GM12878 (cell line): ENCODE data around the gene PLB1. TPM values are rescaled to one million over a fixed set of nuclear protein-coding genes. Genes with fewer than 3 reads are reported as not detected.

Experiments used
- ATAC-seq: fragments of 200-7000 bp; cut with Tn5 transposase; 3 replicates; pipeline ENCODE4 v1.9.1; 2020; ENCODE audit warnings: mild to moderate bottlenecking, moderate library complexity
- BruUV-seq: library from RNA; stranded (reverse); fragments of 400-500 nt; replicated peaks from 2 replicates; lab custom pipeline; 2021; lab: Mats Ljungman, UMichigan
- CTCF ChIA-PET: fragments of 300-600 bp; sonication (Branson Sonifier 250); formaldehyde crosslinking; extraction: SDS; loops from one replicate; lab custom pipeline; 2021; ENCODE audit warnings: inconsistent platforms; lab: Yijun Ruan, JAX
- POLR2A ChIA-PET: fragments of 350-600 bp; formaldehyde crosslinking; extraction: SDS; loops from one replicate; lab custom pipeline; 2021; ENCODE audit warnings: inconsistent platforms; lab: Charles Lee
- RAD21 ChIA-PET: fragments of 300-600 bp; sonication (Branson Sonifier 250); formaldehyde crosslinking; loops from one replicate; lab custom pipeline; 2023; ENCODE audit warnings: antibody characterized with exemption; ENCODE audit not compliant: unreplicated experiment; lab: Charles Lee
- SMC1A ChIA-PET: fragments of 300-600 bp; sonication (Branson Sonifier 250); formaldehyde crosslinking; loops from one replicate; lab custom pipeline; 2023; ENCODE audit not compliant: unreplicated experiment, uncharacterized antibody; lab: Charles Lee
- DNase-seq: peaks from one replicate; pipeline ENCODE4 v3.0.0-alpha.2; 2011; ENCODE audit warnings: low read depth, low spot score
- FAIRE-seq: peaks from 3 replicates; lab custom pipeline; 2011; peaks lifted over from hg19 to GRCh38; lab: Jason Lieb, UNC
- H2AFZ ChIP-seq: 2 replicates; pipeline ENCODE4 v1.6.0; 2011; ENCODE audit warnings: low read depth, low read length, control low read depth; ENCODE audit not compliant: control insufficient read depth
- H3K27ac ChIP-seq: 2 replicates; pipeline ENCODE4 v1.5.1; 2011; ENCODE audit warnings: control low read depth; ENCODE audit not compliant: control insufficient read depth, insufficient read depth
- H3K27me3 ChIP-seq, 2 experiments: replicated peaks in 1 of 2; 2 replicates each; pipeline versions ENCODE4 v1.6.0 to v1.6.1; 2011; ENCODE audit warnings: low read length in 1 of 2; ENCODE audit not compliant: control insufficient read depth in 2 of 2, insufficient read depth in 2 of 2
- H3K36me3 ChIP-seq, 2 experiments: 2 replicates each; pipeline ENCODE4 v1.5.1; 2011; ENCODE audit warnings: low read length in 1 of 2; ENCODE audit not compliant: control insufficient read depth in 2 of 2, insufficient read depth in 2 of 2
- H3K4me1 ChIP-seq: 2 replicates; pipeline ENCODE4 v1.6.1; 2011; ENCODE audit warnings: mild to moderate bottlenecking, low read length, moderate library complexity, mixed read lengths; ENCODE audit not compliant: control insufficient read depth, insufficient read depth
- H3K4me2 ChIP-seq: 2 replicates; pipeline ENCODE4 v1.6.0; 2011; ENCODE audit warnings: control low read depth; ENCODE audit not compliant: control insufficient read depth, insufficient read depth
- H3K4me3 ChIP-seq: fragments of 200-600 bp; sonication (generic); 2 replicates; pipeline ENCODE4 v1.5.1; 2016
- H3K79me2 ChIP-seq: 2 replicates; pipeline ENCODE4 v1.6.0; 2011; ENCODE audit warnings: low read length; ENCODE audit not compliant: control insufficient read depth, insufficient read depth
- H3K9ac ChIP-seq: 2 replicates; pipeline ENCODE4 v1.8.0; 2011; ENCODE audit warnings: low read length, control low read depth, mixed read lengths; ENCODE audit not compliant: control insufficient read depth, insufficient read depth
- H3K9me3 ChIP-seq: replicated peaks from 3 replicates; pipeline ENCODE4 v1.5.1; 2011; ENCODE audit warnings: mild to moderate bottlenecking, low read length; ENCODE audit not compliant: control insufficient read depth, insufficient read depth
- H4K20me1 ChIP-seq: 2 replicates; pipeline ENCODE4 v1.6.0; 2011; ENCODE audit not compliant: control insufficient read depth, insufficient read depth
- CTCF ChIP-seq, 3 experiments: IDR thresholded peaks in 2 of 3; conservative IDR thresholded peaks in 1 of 3; 2 replicates each; pipeline ENCODE4 v1.5.1; 2011; ENCODE audit warnings: low read depth in 3 of 3, low read length in 3 of 3, mild to moderate bottlenecking in 3 of 3, control low read depth in 2 of 3, moderate library complexity in 2 of 3, inconsistent platforms in 1 of 3, mixed read lengths in 1 of 3; ENCODE audit not compliant: control insufficient read depth in 2 of 3, insufficient read depth in 1 of 3; ENCODE audit errors: extremely low read depth in 1 of 3
- DPF2 ChIP-seq: fragments of 450-650 bp; IDR thresholded peaks from 2 replicates; pipeline ENCODE4 v1.6.1; 2017; ENCODE audit warnings: mild to moderate bottlenecking
- ELK1 ChIP-seq: IDR thresholded peaks from 2 replicates; pipeline ENCODE4 v1.6.1; 2012; ENCODE audit warnings: low read depth, low read length, improper control_type of control experiment
- EZH2 ChIP-seq: IDR thresholded peaks from 2 replicates; pipeline ENCODE4 v1.6.1; 2012; ENCODE audit warnings: low read depth, mild to moderate bottlenecking, control low read depth, inconsistent platforms, low read length, borderline replicate concordance; ENCODE audit not compliant: control insufficient read depth
- RAD51 ChIP-seq: fragments of 450-650 bp; IDR thresholded peaks from 2 replicates; pipeline ENCODE4 v1.6.1; 2016; ENCODE audit warnings: moderate library complexity, mild to moderate bottlenecking, inconsistent platforms
- RELB ChIP-seq: fragments of 450-650 bp; IDR thresholded peaks from 2 replicates; pipeline ENCODE4 v1.6.1; 2017; ENCODE audit warnings: low read depth, mild to moderate bottlenecking, moderate library complexity
- RUNX3 ChIP-seq: IDR thresholded peaks from 2 replicates; pipeline ENCODE4 v1.6.1; 2012; ENCODE audit warnings: low read length, inconsistent platforms
- STAT3 ChIP-seq: IDR thresholded peaks from 2 replicates; pipeline ENCODE4 v1.6.1; 2011; ENCODE audit warnings: low read depth, low read length, improper control_type of control experiment
- YY1 ChIP-seq: IDR thresholded peaks from 2 replicates; pipeline ENCODE4 v1.6.1; 2011; ENCODE audit warnings: low read depth, mild to moderate bottlenecking, low read length
- ZNF207 ChIP-seq: fragments of 450-650 bp; IDR thresholded peaks from 2 replicates; pipeline ENCODE4 v1.6.1; 2014; ENCODE audit warnings: antibody characterized with exemption, mild to moderate bottlenecking, borderline replicate concordance
- ZNF384 ChIP-seq: IDR thresholded peaks from 2 replicates; pipeline ENCODE4 v1.6.1; 2012; ENCODE audit warnings: low read depth, mild to moderate bottlenecking, low read length, improper control_type of control experiment, borderline replicate concordance
- WGBS: methylation state at CpG from one replicate; pipeline ENCODE4 v1.1.6; 2016; ENCODE audit warnings: low lambda C conversion rate; ENCODE audit not compliant: insufficient replicate concordance, insufficient coverage; ENCODE audit errors: missing lambda C conversion rate; 5-methylcytosine and 5-hydroxymethylcytosine counted together
- in situ Hi-C: fragments of 300-500 bp; cut with MboI; formaldehyde crosslinking; loops from 9 replicates; pipeline ENCODE4 v1.14.3; 2018; ENCODE audit warnings: mixed read lengths
- intact Hi-C: fragments of 100-400 bp; cut with micrococcal nuclease; formaldehyde crosslinking; loops from one replicate; pipeline ENCODE4 v1.14.2; 2022; ENCODE audit not compliant: unreplicated experiment
- polyA plus RNA-seq, 11 experiments: library from polyadenylated mRNA; depleted of rRNA in 4 of 11; unstranded in 6 of 11; stranded (reverse) in 5 of 11; fragments of >200 nt; fragmentation: Nextera tagmentation in 4 of 11; fragmentation: Illumina TruSeq in 1 of 11; extraction: Ambion mirVana in 4 of 11; extraction: Trizol in 1 of 11; gene quantifications; 1 replicate in 1 of 11; 2 replicates in 10 of 11; pipeline versions ENCODE4 v1.2.1 to v1.2.3, GENCODE V29; 2011 to 2016; ENCODE audit warnings: inconsistent platforms in 2 of 11, missing spikeins in 2 of 11, low read depth in 1 of 11
- total RNA-seq, 4 experiments: library from RNA; depleted of rRNA in 3 of 4; stranded (reverse); fragments of >200 nt in 3 of 4; fragmentation: Illumina TruSeq in 1 of 4; extraction: Trizol in 1 of 4; gene quantifications; 2 replicates each; pipeline versions ENCODE4 v1.2.1 to v1.2.3, GENCODE V29; 2013 to 2021

The PLB1 gene
- total and polyA plus RNA-seq, 10 of the 15 experiments (the other 5 are each of a cell fraction or from before 2014, with no cell fraction given), result 0.03 to 0.49 (median 0.28) TPM

GRCh38 chr2:28652217-28652616 is 156.4 kb downstream of the PLB1 start (continued):
- no peak for TF ChIP-seq RAD51
- no peak for TF ChIP-seq ELK1
- TF ChIP-seq ZNF384, result no peak
- TF ChIP-seq YY1, result no peak

GRCh38 chr2:28653892-28654662 is 158.2 kb downstream of the PLB1 start:
- ChIA-PET POLR2A (no interaction called here), RAD21 (no interaction called here)
- in situ Hi-C loops, result no loop called here
- Histone ChIP-seq H3K36me3 (no peaks in the 10 kb centered on the region), H3K79me2 (no peaks in the 10 kb centered on the region)
- no peak for DNase-seq
- 52% methylated on average over 2 of the region's 2 CpGs for WGBS
- TF ChIP-seq DPF2 (no peak), RELB (no peak), EZH2 (no peak), RUNX3 (peak; percentile 59), STAT3 (no peak), ZNF207 (no peak), CTCF (IDR thresholded peaks at IDR 0.05 in 2 of 3, conservative IDR thresholded peaks at IDR 0.05 in 1 of 3; ENCODE audit: control insufficient read depth in 2 of 3, extremely low read depth in 1 of 3, insufficient read depth in 1 of 3, low read depth in 3 of 3, low read length in 3 of 3) (no peak)
- TF ChIP-seq, all 136 proteins: peak for 1
- CTCF ChIA-PET, result no interaction called here
- Histone ChIP-seq H2AFZ (no peak overlapping the region), H3K9ac (no peak overlapping the region), H3K4me2 (no peak overlapping the region), H3K4me3 (no peak overlapping the region), H4K20me1 (no peaks in the 10 kb centered on the region), H3K27ac (no peak overlapping the region), H3K9me3 (no peaks in the 10 kb centered on the region), H3K4me1 (peaks cover 6% of the 10 kb centered on the region), H3K27me3 (no peaks in the 10 kb centered on the region)
- FAIRE-seq, result no peak
- SMC1A ChIA-PET, result no interaction called here
- BruUV-seq, result no TSS peak
- intact Hi-C loops, result no loop called here
- ATAC-seq, result peak; percentile 28
